ENCODE data around the gene MTA3.
"Not testable (repeated sequence)": the region's sequence is repeated elsewhere in the genome, so short reads cannot be mapped to it uniquely, and the experiment has no call there.

Gene MTA3

GRCh38 chr2:42713920-42714319 lies 145.5 kb downstream of the MTA3 start:
- no peak overlapping the region for H3K4me3 ChIP-seq
- H3K27ac ChIP-seq, result no peak overlapping the region

- Histone ChIP-seq H3K27ac (no peak overlapping the region), H3K4me3 (no peak overlapping the region)
These were observed 146.3 kb downstream of the MTA3 start for GRCh38 chr2:42714686-42715085.

- H3K27ac ChIP-seq, result peak overlapping the region in 4 of 21 experiments; percentile 18 to 49 (median 38)
- no peak overlapping the region for H3K4me3 ChIP-seq
These were observed 153.5 kb downstream of the MTA3 start for GRCh38 chr2:42721898-42722297.

- peak overlapping the region in 4 of 21 experiments; percentile 18 to 49 (median 35) for H3K27ac ChIP-seq
- no peak overlapping the region for H3K4me3 ChIP-seq
These were observed 154.1 kb downstream of the MTA3 start for GRCh38 chr2:42722320-42723190.

- Histone ChIP-seq H3K4me3 (no peak overlapping the region), H3K27ac (no peak overlapping the region)
These were observed 155.0 kb downstream of the MTA3 start for GRCh38 chr2:42723465-42723864.

- Histone ChIP-seq H3K27ac (no peak overlapping the region), H3K4me3 (no peak overlapping the region)
These were observed 156.5 kb downstream of the MTA3 start for GRCh38 chr2:42724886-42725285.

GRCh38 chr2:42725657-42726056 lies 157.2 kb downstream of the MTA3 start:
- Histone ChIP-seq H3K27ac (peak overlapping the region in 1 of 21 experiments; percentile 12), H3K4me3 (no peak overlapping the region)

- H3K4me3 ChIP-seq, result no peak overlapping the region
- no peak overlapping the region for H3K27ac ChIP-seq
These were observed 158.2 kb downstream of the MTA3 start for GRCh38 chr2:42726680-42727079.

GRCh38 chr2:42731316-42731715 lies 162.9 kb downstream of the MTA3 start:
- H3K27ac ChIP-seq, H3K4me3 ChIP-seq: not testable (repeated sequence)

- Histone ChIP-seq H3K27ac (no peak overlapping the region), H3K4me3 (no peak overlapping the region)
These were observed 165.4 kb downstream of the MTA3 start for GRCh38 chr2:42733852-42734251.

- H3K27ac ChIP-seq, result peak overlapping the region in 1 of 21 experiments; percentile 26
- no peak overlapping the region for H3K4me3 ChIP-seq
These were observed 168.3 kb downstream of the MTA3 start for GRCh38 chr2:42736598-42737322.

- H3K4me3 ChIP-seq, result no peak overlapping the region
- H3K27ac ChIP-seq, result no peak overlapping the region
These were observed 172.7 kb downstream of the MTA3 start for GRCh38 chr2:42741140-42741539.

- H3K27ac ChIP-seq, result no peak overlapping the region
- no peak overlapping the region for H3K4me3 ChIP-seq
These were observed 174.6 kb downstream of the MTA3 start for GRCh38 chr2:42742740-42743658.

- Histone ChIP-seq H3K4me3 (no peak overlapping the region), H3K27ac (no peak overlapping the region)
These were observed 175.2 kb downstream of the MTA3 start for GRCh38 chr2:42743659-42743990.

GRCh38 chr2:42744545-42745082 lies 176.2 kb downstream of the MTA3 start:
- no peak overlapping the region for H3K27ac ChIP-seq
- no peak overlapping the region for H3K4me3 ChIP-seq

- Histone ChIP-seq H3K4me3 (no peak overlapping the region), H3K27ac (no peak overlapping the region)
These were observed 179.0 kb downstream of the MTA3 start for GRCh38 chr2:42747422-42747821.

- Histone ChIP-seq H3K27ac (no peak overlapping the region), H3K4me3 (no peak overlapping the region)
These were observed 180.4 kb downstream of the MTA3 start for GRCh38 chr2:42748840-42749239.

GRCh38 chr2:42752314-42752713 lies 183.9 kb downstream of the MTA3 start:
- no peak overlapping the region for H3K4me3 ChIP-seq
- peak overlapping the region in 1 of 21 experiments; percentile 17 for H3K27ac ChIP-seq
